MM.1S (cell line): ENCODE results near the gene HERC4.
A peak's percentile ranks its signal among the peaks of the same experiment; 100 is the strongest.

Experiments used
- DNase-seq: peaks from one replicate; pipeline ENCODE4 v3.0.0-alpha.2; 2015
- H2AFZ ChIP-seq: fragments of 300-600 bp; sonication (generic); 2 replicates; pipeline ENCODE4 v1.6.0; 2016; ENCODE audit warnings: antibody characterized with exemption, low read length
- H3F3A ChIP-seq: fragments of 300-600 bp; sonication (generic); 2 replicates; pipeline ENCODE4 v1.6.1; 2016; ENCODE audit warnings: mild to moderate bottlenecking, antibody characterized with exemption, low read length, moderate library complexity, mixed read lengths; ENCODE audit not compliant: insufficient read depth
- H3K27ac ChIP-seq: fragments of 300-600 bp; sonication (generic); 2 replicates; pipeline ENCODE4 v1.5.1; 2016; ENCODE audit warnings: mild to moderate bottlenecking, low read length
- H3K27me3 ChIP-seq: fragments of 300-600 bp; sonication (generic); replicated peaks from 2 replicates; pipeline ENCODE4 v1.6.0; 2016; ENCODE audit warnings: low read length; ENCODE audit not compliant: insufficient read depth
- H3K36me3 ChIP-seq: fragments of 300-600 bp; sonication (generic); replicated peaks from 2 replicates; pipeline ENCODE4 v1.6.1; 2016; ENCODE audit warnings: mild to moderate bottlenecking, low read length, mixed read lengths; ENCODE audit not compliant: insufficient read depth
- H3K4me1 ChIP-seq: fragments of 300-600 bp; sonication (generic); 2 replicates; pipeline ENCODE4 v1.6.1; 2016; ENCODE audit warnings: low read length, mixed read lengths
- H3K4me2 ChIP-seq: fragments of 300-600 bp; sonication (generic); 2 replicates; pipeline ENCODE4 v1.6.0; 2016; ENCODE audit warnings: low read depth, low read length
- H3K4me3 ChIP-seq: fragments of 300-600 bp; sonication (generic); 2 replicates; pipeline ENCODE4 v1.5.1; 2016; ENCODE audit warnings: low read length, mixed read lengths
- H3K79me2 ChIP-seq: fragments of 300-600 bp; sonication (generic); 2 replicates; pipeline ENCODE4 v1.6.1; 2016; ENCODE audit warnings: mixed run types, low read length, mixed read lengths
- H3K9ac ChIP-seq: fragments of 300-600 bp; sonication (generic); 2 replicates; pipeline ENCODE4 v1.6.1; 2016; ENCODE audit warnings: low read length, mixed read lengths
- H3K9me2 ChIP-seq: fragments of 300-600 bp; sonication (generic); replicated peaks from 2 replicates; pipeline ENCODE4 v1.6.1; 2016; ENCODE audit warnings: mild to moderate bottlenecking, low read length, mixed read lengths; ENCODE audit not compliant: insufficient read depth
- H3K9me3 ChIP-seq: fragments of 300-600 bp; sonication (generic); replicated peaks from 2 replicates; pipeline ENCODE4 v1.6.1; 2016; ENCODE audit warnings: mild to moderate bottlenecking, low read length, mixed read lengths; ENCODE audit not compliant: insufficient read depth
- H4K20me1 ChIP-seq: fragments of 300-600 bp; sonication (generic); 2 replicates; pipeline ENCODE4 v1.6.1; 2016; ENCODE audit warnings: mild to moderate bottlenecking, low read length, moderate library complexity, mixed read lengths; ENCODE audit not compliant: insufficient read depth
- EZH2 ChIP-seq: fragments of 300-600 bp; sonication (generic); optimal IDR thresholded peaks from 2 replicates; pipeline ENCODE3; 2017; ENCODE audit warnings: low read depth, mild to moderate bottlenecking, antibody characterized with exemption, low read length, mixed read lengths
- EZH2phosphoT487 ChIP-seq: fragments of 300-600 bp; sonication (generic); IDR thresholded peaks from 2 replicates; pipeline ENCODE4 v1.6.1; 2018; ENCODE audit warnings: antibody characterized with exemption, low read length
- TF ChIP-seq, protein P1 (sequence below): fragments of 300-600 bp; sonication (generic); IDR thresholded peaks from 2 replicates; pipeline ENCODE4 v1.5.1; 2016; ENCODE audit warnings: antibody characterized with exemption, low read length, mixed read lengths

The HERC4 gene

GRCh38 chr10:68075550-68076004 lies 494 bp upstream of the HERC4 start:
- peak overlapping the region; percentile 96 for H2AFZ ChIP-seq
- no peaks in the 10 kb centered on the region for H3K9me2 ChIP-seq
- no peaks in the 10 kb centered on the region for H4K20me1 ChIP-seq
- peak overlapping the region; percentile 47 for H3K4me2 ChIP-seq
- no peak for DNase-seq
- peaks cover 16% of the 10 kb centered on the region for H3K4me1 ChIP-seq
- peaks cover 43% of the 10 kb centered on the region for H3K79me2 ChIP-seq
- H3F3A ChIP-seq, result peaks cover 4% of the 10 kb centered on the region; the same call in 1 of the 2 replicates
- no peaks in the 10 kb centered on the region for H3K36me3 ChIP-seq
- no peaks in the 10 kb centered on the region for H3K9me3 ChIP-seq
- TF ChIP-seq, protein P1, sequence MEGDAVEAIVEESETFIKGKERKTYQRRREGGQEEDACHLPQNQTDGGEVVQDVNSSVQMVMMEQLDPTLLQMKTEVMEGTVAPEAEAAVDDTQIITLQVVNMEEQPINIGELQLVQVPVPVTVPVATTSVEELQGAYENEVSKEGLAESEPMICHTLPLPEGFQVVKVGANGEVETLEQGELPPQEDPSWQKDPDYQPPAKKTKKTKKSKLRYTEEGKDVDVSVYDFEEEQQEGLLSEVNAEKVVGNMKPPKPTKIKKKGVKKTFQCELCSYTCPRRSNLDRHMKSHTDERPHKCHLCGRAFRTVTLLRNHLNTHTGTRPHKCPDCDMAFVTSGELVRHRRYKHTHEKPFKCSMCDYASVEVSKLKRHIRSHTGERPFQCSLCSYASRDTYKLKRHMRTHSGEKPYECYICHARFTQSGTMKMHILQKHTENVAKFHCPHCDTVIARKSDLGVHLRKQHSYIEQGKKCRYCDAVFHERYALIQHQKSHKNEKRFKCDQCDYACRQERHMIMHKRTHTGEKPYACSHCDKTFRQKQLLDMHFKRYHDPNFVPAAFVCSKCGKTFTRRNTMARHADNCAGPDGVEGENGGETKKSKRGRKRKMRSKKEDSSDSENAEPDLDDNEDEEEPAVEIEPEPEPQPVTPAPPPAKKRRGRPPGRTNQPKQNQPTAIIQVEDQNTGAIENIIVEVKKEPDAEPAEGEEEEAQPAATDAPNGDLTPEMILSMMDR, result no peak
- TF ChIP-seq EZH2phosphoT487 (no peak), EZH2 (no peak)
- no peak overlapping the region for H3K27ac ChIP-seq
- H3K4me3 ChIP-seq, result peak overlapping the region; percentile 26
- no peak overlapping the region for H3K9ac ChIP-seq
- H3K27me3 ChIP-seq, result no peaks in the 10 kb centered on the region

DNA sequence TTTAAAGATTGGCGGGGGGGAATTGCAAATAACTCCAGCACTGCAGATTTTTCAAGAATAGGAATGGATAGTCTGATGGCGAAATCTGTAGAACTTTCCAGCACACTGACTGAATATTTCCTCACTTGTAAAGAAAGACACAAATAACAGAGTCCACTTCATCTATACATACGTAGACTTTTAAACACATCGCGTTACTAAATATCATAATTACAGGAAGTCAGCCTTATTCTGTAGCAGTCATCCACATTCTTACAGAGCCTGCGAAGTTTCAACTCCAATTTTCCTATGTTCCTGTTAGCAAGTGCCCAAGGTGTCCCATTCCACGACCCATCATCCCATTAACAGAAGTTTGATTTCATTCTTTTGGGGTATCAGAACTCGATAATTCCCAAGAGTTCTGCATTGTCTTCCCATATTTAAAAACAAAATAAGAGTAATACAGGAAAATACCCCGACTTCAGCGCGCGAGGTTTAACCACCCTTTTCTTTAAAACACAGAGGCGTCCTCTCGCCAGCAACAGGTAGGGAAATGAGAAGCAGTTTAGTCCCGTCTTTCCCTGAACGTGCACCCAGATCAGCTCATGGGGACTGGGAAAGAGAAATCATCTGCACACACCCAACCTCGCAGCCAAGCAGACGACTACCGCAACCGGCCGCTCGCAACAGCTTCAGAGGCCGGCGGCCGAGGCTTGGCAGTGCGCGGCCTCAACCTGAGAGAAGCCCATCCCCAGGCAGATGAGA lies 880 bp downstream of the HERC4 start:
- H3K4me1 ChIP-seq, result peaks cover 16% of the 10 kb centered on the region
- no peaks in the 10 kb centered on the region for H3K27me3 ChIP-seq
- H3K9ac ChIP-seq, result peak overlapping the region; percentile 88
- peak overlapping the region; percentile 98 for H3K4me3 ChIP-seq
- peak overlapping the region; percentile 97 for H2AFZ ChIP-seq
- H3K4me2 ChIP-seq, result peak overlapping the region; percentile 84
- no peaks in the 10 kb centered on the region for H3K36me3 ChIP-seq
- no peak for DNase-seq
- H3K27ac ChIP-seq, result peak overlapping the region; percentile 78; the same call in 1 of the 2 replicates
- no peaks in the 10 kb centered on the region for H4K20me1 ChIP-seq
- peaks cover 43% of the 10 kb centered on the region for H3K79me2 ChIP-seq
- TF ChIP-seq EZH2phosphoT487 (no peak), EZH2 (no peak)
- TF ChIP-seq, protein P1, result no peak
- H3K9me3 ChIP-seq, result no peaks in the 10 kb centered on the region
- H3K9me2 ChIP-seq, result no peaks in the 10 kb centered on the region
- H3F3A ChIP-seq, result peaks cover 4% of the 10 kb centered on the region; the same call in 1 of the 2 replicates

DNA sequence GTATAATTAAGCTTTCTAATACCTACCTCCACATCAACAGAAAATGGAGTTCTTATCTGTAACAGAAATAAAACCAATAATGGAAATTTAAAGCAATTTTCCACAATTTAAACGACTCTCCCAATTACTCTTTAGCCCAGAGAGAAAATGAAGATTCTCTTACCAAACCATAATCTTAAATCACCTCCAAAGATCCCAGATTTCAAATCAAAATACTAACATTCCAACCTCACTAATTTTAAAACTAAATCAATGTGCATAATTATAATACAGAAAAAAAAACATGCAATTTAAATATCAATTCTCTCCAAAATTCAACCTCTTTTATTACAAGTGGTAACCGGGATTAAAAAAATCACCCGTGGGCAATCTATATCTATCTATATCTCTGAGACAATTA lies 1.5 kb downstream of the HERC4 start:
- DNase-seq, result no peak
- Histone ChIP-seq H2AFZ (peak overlapping the region; percentile 97; the same call in 1 of the 2 replicates), H3F3A (peaks cover 4% of the 10 kb centered on the region; the same call in 1 of the 2 replicates), H3K27ac (no peak overlapping the region), H3K4me2 (peak overlapping the region; percentile 84), H3K36me3 (no peaks in the 10 kb centered on the region), H3K4me1 (peaks cover 16% of the 10 kb centered on the region), H3K9me2 (no peaks in the 10 kb centered on the region), H3K27me3 (no peaks in the 10 kb centered on the region), H3K4me3 (peak overlapping the region; percentile 98), H3K79me2 (peaks cover 44% of the 10 kb centered on the region), H4K20me1 (no peaks in the 10 kb centered on the region), H3K9me3 (no peaks in the 10 kb centered on the region), H3K9ac (peak overlapping the region; percentile 88; the same call in 1 of the 2 replicates)
- TF ChIP-seq EZH2 (no peak), EZH2phosphoT487 (no peak)
- TF ChIP-seq, protein P1, result no peak
